SK-N-SH (cell line): ENCODE results near the gene ZNF79.

ENCODE experiments used
- FOXJ3 ChIP-seq: sonication (generic); formaldehyde crosslinking; IDR thresholded peaks from 2 replicates; pipeline ENCODE4 v1.5.1; 2020; ENCODE audit warnings: mild to moderate bottlenecking, missing genetic modification reagents
- FOXM1 ChIP-seq: IDR thresholded peaks from 2 replicates; pipeline ENCODE4 v1.4.0; 2012; ENCODE audit warnings: low read depth, mild to moderate bottlenecking
- JUND ChIP-seq: IDR thresholded peaks from 2 replicates; pipeline ENCODE4 v1.4.0; 2012
- MXI1 ChIP-seq: IDR thresholded peaks from 2 replicates; pipeline ENCODE4 v1.6.1; 2012; ENCODE audit warnings: mild to moderate bottlenecking, low read depth, low read length, improper control_type of control experiment
- TF ChIP-seq, protein P1 (sequence below): fragments of 200-600 bp; sonication (generic); IDR thresholded peaks from 2 replicates; pipeline ENCODE4 v1.6.1; 2017; ENCODE audit warnings: antibody characterized with exemption, mild to moderate bottlenecking, moderate library complexity

DNA sequence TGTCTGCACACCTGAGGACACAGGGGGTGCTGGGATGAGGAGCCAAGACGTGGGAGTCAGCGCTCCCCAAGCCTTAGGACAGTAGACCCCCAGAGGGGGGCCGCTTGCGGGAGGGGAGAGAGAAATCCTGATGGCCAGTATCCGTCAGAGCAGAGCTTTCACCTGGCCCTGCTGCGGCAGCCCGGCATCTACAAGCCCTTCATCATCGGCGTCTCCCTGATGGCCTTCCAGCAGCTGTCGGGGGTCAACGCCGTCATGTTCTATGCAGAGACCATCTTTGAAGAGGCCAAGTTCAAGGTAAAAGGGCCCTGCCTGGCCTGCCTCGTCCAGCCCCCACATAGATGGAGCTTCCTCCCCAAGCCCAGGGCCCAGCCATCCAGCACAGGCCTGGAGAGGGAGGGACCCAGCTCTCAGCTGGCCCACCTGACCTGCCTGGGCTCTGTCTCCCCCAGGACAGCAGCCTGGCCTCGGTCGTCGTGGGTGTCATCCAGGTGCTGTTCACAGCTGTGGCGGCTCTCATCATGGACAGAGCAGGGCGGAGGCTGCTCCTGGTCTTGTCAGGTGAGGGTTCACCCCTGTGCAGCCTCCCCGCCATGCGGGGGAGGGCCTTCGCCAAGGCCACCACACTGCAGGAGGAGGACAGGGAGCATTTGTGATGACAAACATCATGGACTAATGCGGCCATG, 20.5 kb upstream of the ZNF79 start:
- TF ChIP-seq, protein P1, sequence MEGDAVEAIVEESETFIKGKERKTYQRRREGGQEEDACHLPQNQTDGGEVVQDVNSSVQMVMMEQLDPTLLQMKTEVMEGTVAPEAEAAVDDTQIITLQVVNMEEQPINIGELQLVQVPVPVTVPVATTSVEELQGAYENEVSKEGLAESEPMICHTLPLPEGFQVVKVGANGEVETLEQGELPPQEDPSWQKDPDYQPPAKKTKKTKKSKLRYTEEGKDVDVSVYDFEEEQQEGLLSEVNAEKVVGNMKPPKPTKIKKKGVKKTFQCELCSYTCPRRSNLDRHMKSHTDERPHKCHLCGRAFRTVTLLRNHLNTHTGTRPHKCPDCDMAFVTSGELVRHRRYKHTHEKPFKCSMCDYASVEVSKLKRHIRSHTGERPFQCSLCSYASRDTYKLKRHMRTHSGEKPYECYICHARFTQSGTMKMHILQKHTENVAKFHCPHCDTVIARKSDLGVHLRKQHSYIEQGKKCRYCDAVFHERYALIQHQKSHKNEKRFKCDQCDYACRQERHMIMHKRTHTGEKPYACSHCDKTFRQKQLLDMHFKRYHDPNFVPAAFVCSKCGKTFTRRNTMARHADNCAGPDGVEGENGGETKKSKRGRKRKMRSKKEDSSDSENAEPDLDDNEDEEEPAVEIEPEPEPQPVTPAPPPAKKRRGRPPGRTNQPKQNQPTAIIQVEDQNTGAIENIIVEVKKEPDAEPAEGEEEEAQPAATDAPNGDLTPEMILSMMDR = no peak
- TF ChIP-seq FOXM1 (no peak), MXI1 (no peak), FOXJ3 (CRISPR knock-in tag) (no peak), JUND (no peak)
